Fibroblast of lung (primary cell): Measurements from ENCODE around the gene SCGB1D1. TPM values are rescaled to one million over a fixed set of nuclear protein-coding genes. Genes with fewer than 3 reads are reported as not detected.

Experiments
- DNase-seq, 2 donors: peaks; one replicate each; pipeline versions ENCODE4 v3.0.0 to v3.0.0-alpha.2; 2010; ENCODE audit warnings: low read depth in 2 of 2
- H2AFZ ChIP-seq: 2 replicates; pipeline ENCODE4 v1.5.1; 2012; ENCODE audit warnings: low read length, control low read depth, inconsistent platforms
- H3K27ac ChIP-seq: 2 replicates; pipeline ENCODE4 v1.5.1; 2011; ENCODE audit warnings: low read length, control low read depth; ENCODE audit not compliant: insufficient read depth
- H3K27me3 ChIP-seq: 2 replicates; pipeline ENCODE4 v1.5.1; 2011; ENCODE audit warnings: mild to moderate bottlenecking, low read length; ENCODE audit not compliant: control insufficient read depth, insufficient read depth
- H3K36me3 ChIP-seq: 2 replicates; pipeline ENCODE4 v1.5.1; 2011; ENCODE audit warnings: low read length; ENCODE audit not compliant: control insufficient read depth, insufficient read depth
- H3K4me1 ChIP-seq: 2 replicates; pipeline ENCODE4 v1.5.1; 2011; ENCODE audit warnings: low read length; ENCODE audit not compliant: control insufficient read depth, insufficient read depth; ENCODE audit errors: extremely low read depth
- H3K4me2 ChIP-seq: 2 replicates; pipeline ENCODE4 v1.5.1; 2011; ENCODE audit warnings: low read length, control low read depth; ENCODE audit not compliant: insufficient read depth; ENCODE audit errors: extremely low read depth
- H3K4me3 ChIP-seq, 4 experiments: fragments of 200-600 bp in 1 of 4; sonication (generic) in 1 of 4; replicated peaks in 1 of 4; 2 replicates each; pipeline ENCODE4 v1.5.1; 2011 to 2016; ENCODE audit warnings: low read length in 4 of 4, low read depth in 3 of 4, mild to moderate bottlenecking in 3 of 4, control low read depth in 2 of 4, inconsistent platforms in 1 of 4, mixed read lengths in 1 of 4; ENCODE audit not compliant: insufficient read depth in 1 of 4; ENCODE audit errors: control extremely low read depth in 1 of 4
- H3K79me2 ChIP-seq: 2 replicates; pipeline ENCODE4 v1.5.1; 2012; ENCODE audit warnings: mild to moderate bottlenecking, low read length, inconsistent platforms; ENCODE audit not compliant: control insufficient read depth, insufficient read depth
- H3K9ac ChIP-seq: 2 replicates; pipeline ENCODE4 v1.5.1; 2011; ENCODE audit warnings: mild to moderate bottlenecking, low read length, control low read depth; ENCODE audit not compliant: insufficient read depth
- H3K9me3 ChIP-seq: 2 replicates; pipeline ENCODE4 v1.5.1; 2012; ENCODE audit warnings: low read depth, low read length; ENCODE audit not compliant: control insufficient read depth, insufficient read depth
- H4K20me1 ChIP-seq: 2 replicates; pipeline ENCODE4 v1.5.1; 2011; ENCODE audit warnings: low read length; ENCODE audit not compliant: control insufficient read depth, insufficient read depth; ENCODE audit errors: extremely low read depth
- EZH2 ChIP-seq: IDR thresholded peaks from 2 replicates; pipeline ENCODE4 v1.5.1; 2012; ENCODE audit warnings: low read length, control low read depth, mild to moderate bottlenecking; ENCODE audit errors: missing control alignments
- polyA plus RNA-seq, 2 donors: library from polyadenylated mRNA; depleted of rRNA in 1 of 2; stranded (reverse) in 1 of 2; unstranded in 1 of 2; fragments of >200 nt; gene quantifications; 2 replicates each; pipeline ENCODE4 v1.2.1, GENCODE V29; 2011 to 2012; ENCODE audit warnings: missing spikeins in 1 of 2
- total RNA-seq: library from RNA; depleted of rRNA; stranded (reverse); fragments of >200 nt; gene quantifications from 2 replicates; pipeline ENCODE4 v1.2.1, GENCODE V29; 2014
- TF ChIP-seq, protein P1 (sequence below), 2 donors: IDR thresholded peaks in 1 of 2; conservative IDR thresholded peaks in 1 of 2; 1 replicate in 1 of 2; 2 replicates in 1 of 2; pipeline ENCODE4 v1.5.1; 2011 to 2012; ENCODE audit warnings: low read length in 2 of 2, control low read depth in 1 of 2, inconsistent platforms in 1 of 2, low read depth in 1 of 2, mild to moderate bottlenecking in 1 of 2

The SCGB1D1 gene
- total and polyA plus RNA-seq, 2 donors (not counting 1 experiment from before 2014, with no cell fraction given): not detected

- DNase-seq: peak; percentile 56 to 85
Measured at GRCh38 chr11:62171261-62171723, 18.7 kb upstream of the SCGB1D1 start.

DNA sequence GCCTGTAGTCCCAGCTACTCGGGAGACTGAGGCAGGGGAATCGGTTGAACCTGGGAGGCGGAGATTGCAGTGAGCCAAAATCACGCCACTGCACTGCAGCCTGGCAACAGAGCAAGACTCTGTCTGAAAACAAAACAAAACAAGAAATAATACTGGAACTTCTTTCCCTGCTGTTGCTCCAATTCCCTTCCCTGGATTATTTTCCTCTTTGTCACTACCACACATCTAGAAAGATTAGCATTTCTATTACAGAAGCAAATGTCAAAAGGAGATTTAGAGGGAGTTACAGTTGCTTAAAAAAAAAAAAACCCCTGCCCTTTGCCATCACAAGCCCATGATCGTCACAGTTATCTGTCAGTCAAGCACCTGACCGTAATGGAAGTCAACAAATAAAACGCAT lies 17.7 kb upstream of the SCGB1D1 start:
- Histone ChIP-seq H3K36me3 (no peaks in the 10 kb centered on the region), H3K9ac (no peak overlapping the region), H2AFZ (no peak overlapping the region), H3K27me3 (peaks cover 8% of the 10 kb centered on the region), H3K9me3 (no peaks in the 10 kb centered on the region), H3K79me2 (no peaks in the 10 kb centered on the region), H3K4me1 (no peaks in the 10 kb centered on the region), H3K4me3 (no peak overlapping the region), H3K4me2 (no peak overlapping the region), H4K20me1 (no peaks in the 10 kb centered on the region), H3K27ac (no peak overlapping the region)
- TF ChIP-seq, protein P1, sequence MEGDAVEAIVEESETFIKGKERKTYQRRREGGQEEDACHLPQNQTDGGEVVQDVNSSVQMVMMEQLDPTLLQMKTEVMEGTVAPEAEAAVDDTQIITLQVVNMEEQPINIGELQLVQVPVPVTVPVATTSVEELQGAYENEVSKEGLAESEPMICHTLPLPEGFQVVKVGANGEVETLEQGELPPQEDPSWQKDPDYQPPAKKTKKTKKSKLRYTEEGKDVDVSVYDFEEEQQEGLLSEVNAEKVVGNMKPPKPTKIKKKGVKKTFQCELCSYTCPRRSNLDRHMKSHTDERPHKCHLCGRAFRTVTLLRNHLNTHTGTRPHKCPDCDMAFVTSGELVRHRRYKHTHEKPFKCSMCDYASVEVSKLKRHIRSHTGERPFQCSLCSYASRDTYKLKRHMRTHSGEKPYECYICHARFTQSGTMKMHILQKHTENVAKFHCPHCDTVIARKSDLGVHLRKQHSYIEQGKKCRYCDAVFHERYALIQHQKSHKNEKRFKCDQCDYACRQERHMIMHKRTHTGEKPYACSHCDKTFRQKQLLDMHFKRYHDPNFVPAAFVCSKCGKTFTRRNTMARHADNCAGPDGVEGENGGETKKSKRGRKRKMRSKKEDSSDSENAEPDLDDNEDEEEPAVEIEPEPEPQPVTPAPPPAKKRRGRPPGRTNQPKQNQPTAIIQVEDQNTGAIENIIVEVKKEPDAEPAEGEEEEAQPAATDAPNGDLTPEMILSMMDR (conservative IDR thresholded peaks at IDR 0.05 in 1 of 2, IDR thresholded peaks at IDR 0.05 in 1 of 2; ENCODE audit: low read depth in 1 of 2, low read length in 2 of 2): no peak
- no peak for TF ChIP-seq EZH2
- no peak for DNase-seq

More at GRCh38 chr11:62171261-62171723, 18.7 kb upstream of the SCGB1D1 start:
- Histone ChIP-seq H3K4me3 (no peak overlapping the region), H3K4me1 (no peaks in the 10 kb centered on the region), H3K27me3 (peaks cover 5% of the 10 kb centered on the region), H4K20me1 (no peaks in the 10 kb centered on the region), H3K4me2 (peak overlapping the region; percentile 42), H2AFZ (peak overlapping the region; percentile 32), H3K9me3 (no peaks in the 10 kb centered on the region), H3K36me3 (no peaks in the 10 kb centered on the region), H3K79me2 (no peaks in the 10 kb centered on the region), H3K9ac (no peak overlapping the region), H3K27ac (no peak overlapping the region)
- TF ChIP-seq EZH2: no peak
- TF ChIP-seq, protein P1 (conservative IDR thresholded peaks at IDR 0.05 in 1 of 2, IDR thresholded peaks at IDR 0.05 in 1 of 2; ENCODE audit: low read depth in 1 of 2, low read length in 2 of 2): peak; percentile 63 to 72

DNA sequence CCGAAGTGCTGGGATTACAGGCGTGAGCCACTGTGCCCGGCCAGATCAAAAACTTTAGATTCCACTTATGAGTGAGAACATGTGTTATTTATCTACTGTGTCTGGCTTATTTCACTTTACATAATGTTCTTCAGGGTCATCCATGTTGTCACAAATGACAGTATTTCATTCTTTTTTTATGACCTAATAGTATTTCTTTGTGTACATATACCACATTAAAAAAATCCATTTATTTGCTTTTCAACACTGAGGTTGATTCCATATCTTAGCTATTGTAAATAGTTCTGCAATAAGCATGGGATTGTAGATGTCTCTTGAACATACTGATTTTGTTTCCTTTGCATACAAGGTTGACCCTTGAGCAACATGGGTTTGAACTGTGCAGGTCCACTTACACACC lies 13.2 kb upstream of the SCGB1D1 start:
- peaks cover 12% of the 10 kb centered on the region for H3K27me3 ChIP-seq
- H3K36me3 ChIP-seq: no peaks in the 10 kb centered on the region
- DNase-seq: no peak
- H3K4me3 ChIP-seq: no peak overlapping the region
- no peak overlapping the region for H2AFZ ChIP-seq
- TF ChIP-seq EZH2: no peak
- TF ChIP-seq, protein P1 (conservative IDR thresholded peaks at IDR 0.05 in 1 of 2, IDR thresholded peaks at IDR 0.05 in 1 of 2; ENCODE audit: low read depth in 1 of 2, low read length in 2 of 2): no peak
- H3K9me3 ChIP-seq: no peaks in the 10 kb centered on the region
- no peak overlapping the region for H3K27ac ChIP-seq
- no peaks in the 10 kb centered on the region for H3K79me2 ChIP-seq
- H4K20me1 ChIP-seq: no peaks in the 10 kb centered on the region
- no peaks in the 10 kb centered on the region for H3K4me1 ChIP-seq
- H3K4me2 ChIP-seq: no peak overlapping the region
- H3K9ac ChIP-seq: no peak overlapping the region
